OCI-LY3 (cell line): ENCODE measurements around the gene MUC12.

Experiments
- H2AFZ ChIP-seq: fragments of 200-600, 300-600 bp; shearing (Covaris generic); 2 replicates; pipeline ENCODE4 v1.6.0; 2014; ENCODE audit warnings: antibody characterized with exemption, low read depth, low read length
- H3K27ac ChIP-seq: fragments of 200-600, 300-600 bp; sonication (generic); 2 replicates; pipeline ENCODE4 v1.5.1; 2014; ENCODE audit warnings: mild to moderate bottlenecking, low read length, moderate library complexity, mixed read lengths
- H3K27me3 ChIP-seq: fragments of 200-600, 300-600 bp; sonication (generic); 2 replicates; pipeline ENCODE4 v1.6.1; 2014; ENCODE audit warnings: low read depth, low read length, mixed read lengths
- H3K36me3 ChIP-seq: fragments of 200-600, 300-600 bp; sonication (generic); replicated peaks from 2 replicates; pipeline ENCODE3; 2014; ENCODE audit warnings: low read depth, low read length, mixed read lengths
- H3K4me1 ChIP-seq: fragments of 300-600, 200-600 bp; sonication (generic); 2 replicates; pipeline ENCODE4 v1.6.1; 2014; ENCODE audit warnings: low read length, mixed read lengths
- H3K4me2 ChIP-seq: fragments of 200-600, 300-600 bp; sonication (generic); 2 replicates; pipeline ENCODE4 v1.6.1; 2014; ENCODE audit warnings: low read length, mixed read lengths
- H3K4me3 ChIP-seq: fragments of 300-600, 200-600 bp; sonication (generic); 2 replicates; pipeline ENCODE4 v1.5.1; 2014; ENCODE audit warnings: antibody characterized with exemption, mild to moderate bottlenecking, low read length, moderate library complexity
- H3K79me2 ChIP-seq: fragments of 300-600, 200-600 bp; shearing (Covaris generic); 2 replicates; pipeline ENCODE4 v1.6.1; 2014; ENCODE audit warnings: mild to moderate bottlenecking, low read length, mixed read lengths
- H3K9ac ChIP-seq: fragments of 300-600, 200-600 bp; shearing (Covaris generic); 2 replicates; pipeline ENCODE4 v1.6.0; 2014; ENCODE audit warnings: mild to moderate bottlenecking, low read length, moderate library complexity
- H3K9me3 ChIP-seq: fragments of 200-600, 300-600 bp; shearing (Covaris generic); 2 replicates; pipeline ENCODE4 v1.6.1; 2014; ENCODE audit warnings: low read length, mixed read lengths; ENCODE audit not compliant: insufficient read depth
- H4K20me1 ChIP-seq: fragments of 200-600, 300-600 bp; sonication (generic); 2 replicates; pipeline ENCODE4 v1.6.1; 2016; ENCODE audit warnings: low read length, mixed read lengths; ENCODE audit not compliant: insufficient read depth
- EZH2phosphoT487 ChIP-seq: fragments of 200-600 bp; shearing (Covaris generic); IDR thresholded peaks from 2 replicates; pipeline ENCODE4 v1.6.1; 2018; ENCODE audit warnings: antibody characterized with exemption, mixed run types, low read depth
- TF ChIP-seq, protein P1 (sequence below): fragments of 200-600, 300-600 bp; sonication (generic); IDR thresholded peaks from 2 replicates; pipeline ENCODE4 v1.5.1; 2014; ENCODE audit warnings: antibody characterized with exemption, low read length, low read depth

The MUC12 gene

DNA sequence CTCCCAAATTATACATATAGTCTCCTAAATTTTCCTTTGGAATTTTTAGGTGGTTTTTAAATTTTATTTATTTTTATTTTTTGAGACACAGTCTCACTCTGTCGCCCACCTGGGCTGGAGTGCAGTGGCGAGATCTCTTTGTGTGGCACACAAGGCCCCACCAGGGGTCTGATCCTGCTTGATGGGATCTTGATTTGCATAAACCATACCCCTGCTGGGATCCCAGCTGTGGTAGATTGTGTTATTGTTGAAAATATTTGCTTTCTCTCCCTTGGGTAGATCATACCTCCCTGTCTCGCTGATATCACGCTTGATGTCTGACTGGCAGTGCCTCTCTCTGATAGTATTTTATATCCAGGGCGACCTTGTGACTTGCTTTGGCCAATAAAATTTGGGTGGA, 25.7 kb upstream of the MUC12 start:
- no peaks in the 10 kb centered on the region for H3K4me1 ChIP-seq
- H3K27ac ChIP-seq: no peak overlapping the region

DNA sequence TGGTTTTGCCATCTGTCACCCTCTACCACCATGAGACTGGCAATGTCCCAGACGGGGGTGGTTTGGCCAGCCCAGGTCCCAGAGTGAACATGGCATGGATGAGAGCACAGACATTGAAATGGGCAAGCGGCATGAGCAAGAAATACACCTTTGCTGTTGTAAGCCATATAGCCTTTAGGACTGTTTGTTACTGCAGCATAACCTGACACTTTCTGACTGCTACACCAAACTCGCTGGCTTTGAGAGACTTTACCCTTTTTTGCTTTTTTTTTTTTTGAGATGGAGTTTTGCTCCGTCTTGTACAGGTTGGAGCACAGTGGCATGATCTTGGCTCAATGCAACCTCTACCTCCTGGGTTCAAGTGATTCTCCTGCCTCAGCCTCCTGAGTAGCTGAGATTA, 25.2 kb upstream of the MUC12 start:
- Histone ChIP-seq H3K27me3 (0 out of 2 replicates have a peak, but pooled peaks cover 5% of the 10 kb centered on the region), H3K79me2 (no peaks in the 10 kb centered on the region), H3K36me3 (no peaks in the 10 kb centered on the region), H3K4me1 (no peaks in the 10 kb centered on the region), H3K4me2 (no peak overlapping the region), H3K27ac (no peak overlapping the region), H4K20me1 (no peaks in the 10 kb centered on the region), H3K9me3 (no peaks in the 10 kb centered on the region), H2AFZ (no peak overlapping the region), H3K9ac (no peak overlapping the region), H3K4me3 (no peak overlapping the region)
- TF ChIP-seq, protein P1, sequence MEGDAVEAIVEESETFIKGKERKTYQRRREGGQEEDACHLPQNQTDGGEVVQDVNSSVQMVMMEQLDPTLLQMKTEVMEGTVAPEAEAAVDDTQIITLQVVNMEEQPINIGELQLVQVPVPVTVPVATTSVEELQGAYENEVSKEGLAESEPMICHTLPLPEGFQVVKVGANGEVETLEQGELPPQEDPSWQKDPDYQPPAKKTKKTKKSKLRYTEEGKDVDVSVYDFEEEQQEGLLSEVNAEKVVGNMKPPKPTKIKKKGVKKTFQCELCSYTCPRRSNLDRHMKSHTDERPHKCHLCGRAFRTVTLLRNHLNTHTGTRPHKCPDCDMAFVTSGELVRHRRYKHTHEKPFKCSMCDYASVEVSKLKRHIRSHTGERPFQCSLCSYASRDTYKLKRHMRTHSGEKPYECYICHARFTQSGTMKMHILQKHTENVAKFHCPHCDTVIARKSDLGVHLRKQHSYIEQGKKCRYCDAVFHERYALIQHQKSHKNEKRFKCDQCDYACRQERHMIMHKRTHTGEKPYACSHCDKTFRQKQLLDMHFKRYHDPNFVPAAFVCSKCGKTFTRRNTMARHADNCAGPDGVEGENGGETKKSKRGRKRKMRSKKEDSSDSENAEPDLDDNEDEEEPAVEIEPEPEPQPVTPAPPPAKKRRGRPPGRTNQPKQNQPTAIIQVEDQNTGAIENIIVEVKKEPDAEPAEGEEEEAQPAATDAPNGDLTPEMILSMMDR: no peak
- TF ChIP-seq EZH2phosphoT487: no peak

More for the DNA sequence above, 25.7 kb upstream of the MUC12 start:
- Histone ChIP-seq H3K27me3 (0 out of 2 replicates have a peak, but pooled peaks cover 5% of the 10 kb centered on the region), H3K36me3 (no peaks in the 10 kb centered on the region), H3K9ac (no peak overlapping the region), H3K4me2 (no peak overlapping the region), H3K4me3 (no peak overlapping the region), H4K20me1 (no peaks in the 10 kb centered on the region), H3K79me2 (no peaks in the 10 kb centered on the region), H3K9me3 (no peaks in the 10 kb centered on the region), H2AFZ (no peak overlapping the region)
- no peak for TF ChIP-seq EZH2phosphoT487
- TF ChIP-seq, protein P1: no peak

DNA sequence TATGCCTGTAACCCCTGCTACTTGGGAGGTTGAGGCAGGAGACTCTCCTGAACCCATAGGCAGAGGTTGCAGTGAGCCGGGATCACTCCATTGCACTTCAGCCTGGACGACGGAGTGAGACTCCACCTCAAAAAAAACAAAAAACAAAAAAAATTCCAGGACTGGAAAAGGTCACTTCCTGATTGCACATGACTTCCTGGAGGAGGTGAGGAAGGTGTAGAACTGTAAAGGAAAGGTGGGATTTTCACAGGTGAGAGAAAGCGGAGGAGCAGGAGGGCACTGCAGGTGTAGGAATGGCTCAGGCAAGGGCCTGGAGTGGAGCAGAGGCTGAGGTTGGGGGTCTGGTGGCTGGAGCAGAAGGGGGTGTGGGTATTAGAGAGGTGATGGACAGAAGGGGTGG, 23.3 kb upstream of the MUC12 start:
- no peaks in the 10 kb centered on the region for H3K4me1 ChIP-seq
- H3K9ac ChIP-seq: no peak overlapping the region
- no peaks in the 10 kb centered on the region for H3K36me3 ChIP-seq
- TF ChIP-seq, protein P1: no peak
- no peak overlapping the region for H3K4me3 ChIP-seq
- H2AFZ ChIP-seq: no peak overlapping the region
- H4K20me1 ChIP-seq: no peaks in the 10 kb centered on the region
- no peaks in the 10 kb centered on the region for H3K79me2 ChIP-seq
- H3K27me3 ChIP-seq: 0 out of 2 replicates have a peak, but pooled peaks cover 8% of the 10 kb centered on the region
- no peak overlapping the region for H3K27ac ChIP-seq
- H3K9me3 ChIP-seq: no peaks in the 10 kb centered on the region
- no peak overlapping the region for H3K4me2 ChIP-seq

DNA sequence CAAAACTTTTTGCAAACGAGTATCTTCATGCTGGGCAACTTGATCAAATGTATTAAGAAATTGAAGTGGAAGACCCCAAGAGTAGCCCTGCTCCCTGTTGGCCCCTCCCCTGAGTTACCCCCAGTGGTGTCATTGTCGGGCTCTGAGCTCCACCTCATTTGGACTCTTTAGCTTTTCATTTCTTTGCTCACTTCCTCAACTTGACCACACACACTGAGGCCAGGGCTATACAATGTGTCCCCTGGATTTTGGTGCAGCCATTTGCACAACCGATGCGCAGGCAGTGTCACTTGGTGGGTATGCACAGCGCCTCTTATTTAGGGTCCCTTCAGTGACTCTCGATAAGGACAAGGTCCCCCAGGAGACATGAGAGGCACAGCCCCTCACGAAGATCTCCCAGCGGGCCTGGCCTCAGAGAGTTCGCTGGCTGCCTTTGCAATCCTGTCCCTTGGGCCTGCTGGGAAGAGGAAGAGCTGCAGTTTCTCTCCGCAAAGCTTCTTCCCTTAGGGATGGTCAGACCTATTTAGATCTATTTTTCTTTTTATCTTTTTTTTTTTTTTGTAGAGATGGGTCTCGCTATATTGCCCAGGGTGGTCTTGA, 22.5 kb upstream of the MUC12 start:
- H2AFZ ChIP-seq: no peak overlapping the region
- H3K27ac ChIP-seq: no peak overlapping the region
- no peaks in the 10 kb centered on the region for H3K36me3 ChIP-seq
- H3K4me3 ChIP-seq: no peak overlapping the region
- no peak overlapping the region for H3K4me2 ChIP-seq
- H3K9ac ChIP-seq: no peak overlapping the region
- TF ChIP-seq EZH2phosphoT487: no peak
- TF ChIP-seq, protein P1: no peak
- H3K4me1 ChIP-seq: no peaks in the 10 kb centered on the region
- no peaks in the 10 kb centered on the region for H4K20me1 ChIP-seq
- 0 out of 2 replicates have a peak, but pooled peaks cover 13% of the 10 kb centered on the region for H3K27me3 ChIP-seq
- H3K9me3 ChIP-seq: no peaks in the 10 kb centered on the region
- no peaks in the 10 kb centered on the region for H3K79me2 ChIP-seq
